NCI-H524 treated with DMSO at 0.1 percent for 48 hours (cell line): ENCODE measurements around the gene ADCY2.
A peak's percentile ranks its signal among the peaks of the same experiment; 100 is the strongest.

Experiments used
- DNase-seq: peaks from one replicate; lab custom pipeline; 2025; lab: John Stamatoyannopoulos, UW

ADCY2 gene

DNA sequence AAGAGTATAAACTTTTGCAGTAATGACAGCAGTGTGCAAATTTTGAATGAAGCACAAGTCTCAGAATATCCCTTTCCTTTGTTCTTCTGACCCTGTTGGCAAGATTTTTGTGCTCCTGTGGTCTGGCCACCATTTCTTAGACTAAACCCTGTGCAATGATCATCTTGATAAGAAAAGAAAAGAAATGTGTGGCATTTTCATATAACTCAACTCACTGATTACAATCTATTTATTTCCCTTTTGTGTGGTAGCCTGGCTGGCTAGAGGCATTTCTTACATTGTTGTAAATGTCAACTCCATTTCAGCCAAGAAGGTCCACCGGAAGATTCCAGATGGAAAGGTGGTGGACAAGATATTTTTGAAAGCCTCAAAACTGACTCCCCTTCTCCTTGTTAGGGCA is 41.9 kb downstream of the ADCY2 start:
- DNase-seq = no peak

DNA sequence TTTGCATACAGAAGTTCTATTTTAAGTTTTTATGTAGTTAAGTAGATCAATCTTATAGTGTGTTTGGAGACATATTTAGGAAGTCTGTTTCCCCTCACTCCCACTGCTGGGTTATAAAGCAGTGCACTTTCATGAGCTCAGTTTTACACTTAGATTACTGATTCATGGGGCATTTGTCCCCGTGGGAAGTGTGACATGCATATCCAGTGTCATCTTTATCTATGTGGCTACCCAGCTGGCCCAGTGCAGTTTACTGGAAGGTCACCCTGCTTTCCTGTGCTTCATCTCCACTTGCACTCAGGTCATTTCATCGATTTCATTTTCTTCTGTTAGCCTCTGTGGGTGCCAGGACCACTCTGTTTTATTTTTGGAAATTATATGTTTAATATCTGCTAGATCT is 49.1 kb downstream of the ADCY2 start:
- DNase-seq = no peak

DNA sequence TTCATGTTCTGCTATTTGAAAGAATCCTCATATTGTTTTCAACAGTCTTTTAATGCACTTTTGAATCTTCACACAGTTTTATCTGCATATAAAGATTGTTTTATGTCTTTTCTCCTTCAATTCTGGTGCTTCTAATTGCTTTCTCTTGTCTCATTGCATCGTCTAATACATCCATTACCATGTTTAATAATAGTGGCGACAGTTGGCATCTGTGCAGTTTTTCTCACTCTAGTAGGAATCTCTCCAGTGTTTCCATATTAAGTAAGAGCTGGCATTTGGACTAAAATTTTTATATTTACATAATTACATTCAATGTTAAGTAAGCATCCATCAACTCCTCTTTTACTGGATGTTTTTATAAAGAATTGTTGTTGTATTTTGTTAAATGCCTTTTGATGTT is 49.9 kb downstream of the ADCY2 start:
- DNase-seq = no peak

DNA sequence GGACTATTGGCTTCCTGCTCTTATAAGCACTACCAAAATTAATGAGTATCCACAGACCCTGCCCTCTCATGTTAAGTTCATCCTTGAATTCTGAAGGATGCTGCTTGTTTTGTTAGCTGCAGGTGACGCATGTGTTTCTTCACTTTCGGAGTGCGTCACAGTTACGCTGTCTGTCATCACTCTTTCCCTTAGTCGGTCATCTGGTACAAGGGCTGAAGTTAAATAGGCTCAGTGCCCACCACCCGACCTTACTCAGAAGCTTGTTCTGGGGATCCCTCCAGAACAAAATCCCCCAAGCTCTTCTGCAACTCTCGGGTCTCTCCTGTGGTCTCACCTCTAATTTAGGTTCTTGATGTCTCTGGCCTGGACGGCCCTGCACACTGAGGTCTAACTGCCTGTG is 51.0 kb downstream of the ADCY2 start:
- no peak for DNase-seq

DNA sequence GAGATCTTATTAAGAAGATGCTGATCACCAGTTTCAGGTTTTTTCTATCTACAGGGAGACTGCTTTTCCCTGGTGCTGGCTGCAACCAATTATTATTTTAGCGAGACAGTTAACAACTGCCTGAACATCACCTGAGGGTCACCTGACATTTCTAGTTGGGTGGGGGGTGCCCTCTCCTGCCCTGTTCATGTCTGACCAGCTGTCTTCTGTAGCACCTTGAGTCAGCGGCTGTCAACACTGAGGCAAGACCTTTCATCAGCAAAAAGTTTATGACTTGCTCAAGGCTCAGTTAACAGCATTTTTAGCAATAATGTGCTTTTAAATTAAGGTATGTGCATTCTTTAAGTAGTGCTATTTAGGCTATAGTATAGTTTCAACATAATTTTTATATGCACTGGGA is 58.0 kb downstream of the ADCY2 start:
- no peak for DNase-seq

DNA sequence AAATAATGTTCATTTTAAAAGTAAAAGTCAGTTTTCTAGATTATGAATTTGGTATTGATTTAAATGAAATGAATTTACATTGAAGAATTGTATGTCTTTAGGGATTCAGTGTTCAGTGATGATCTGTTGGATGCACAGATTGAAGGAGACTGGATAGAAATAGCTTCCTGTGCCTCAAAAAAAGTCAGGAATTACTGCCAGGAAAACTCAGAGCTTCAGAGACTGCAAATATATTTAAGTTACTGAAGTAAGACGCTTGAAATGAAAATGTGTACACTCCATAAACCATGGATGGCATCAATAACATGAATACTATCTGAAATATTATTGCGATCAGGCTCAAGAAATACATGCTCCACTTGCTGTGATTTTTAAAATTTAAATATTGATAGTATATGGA is 60.3 kb downstream of the ADCY2 start:
- no peak for DNase-seq

DNA sequence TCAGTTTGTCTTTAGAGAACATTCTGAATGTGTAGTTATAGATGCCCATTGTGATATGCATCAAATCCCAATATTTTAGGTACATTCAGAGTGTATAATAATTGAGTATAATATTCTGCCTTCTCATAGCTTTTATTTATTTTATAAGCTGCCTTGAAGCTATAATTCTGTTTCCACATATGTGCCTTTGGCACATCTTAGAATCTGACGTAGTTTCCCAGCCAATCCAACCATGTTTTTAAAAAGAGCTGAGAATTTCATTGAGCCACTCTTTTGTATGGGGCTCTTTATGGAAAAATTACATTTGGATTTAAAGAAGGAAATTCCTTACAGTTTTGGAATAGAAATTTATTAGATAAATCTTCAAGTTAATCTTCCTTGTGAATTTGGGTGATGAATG is 65.4 kb downstream of the ADCY2 start:
- no peak for DNase-seq

DNA sequence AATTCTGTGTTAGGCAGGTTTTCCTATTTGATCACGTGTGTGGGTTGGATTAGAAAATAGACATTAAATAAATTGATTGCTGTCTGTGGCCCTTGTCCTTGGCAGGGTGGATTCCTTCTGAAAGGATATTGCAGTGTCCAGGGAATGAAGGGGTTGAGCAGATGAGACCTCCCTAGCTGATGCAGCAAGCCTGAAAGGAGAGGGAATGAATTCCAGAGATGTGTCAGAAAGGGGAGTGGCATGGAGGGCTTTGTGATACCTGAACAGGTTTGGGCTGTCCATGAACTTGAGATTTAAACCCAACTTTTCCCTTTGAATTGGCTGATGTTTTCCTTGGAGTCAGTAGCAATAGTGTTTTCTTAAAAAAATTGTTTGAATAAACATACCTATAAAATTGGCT is 66.8 kb downstream of the ADCY2 start:
- no peak for DNase-seq

DNA sequence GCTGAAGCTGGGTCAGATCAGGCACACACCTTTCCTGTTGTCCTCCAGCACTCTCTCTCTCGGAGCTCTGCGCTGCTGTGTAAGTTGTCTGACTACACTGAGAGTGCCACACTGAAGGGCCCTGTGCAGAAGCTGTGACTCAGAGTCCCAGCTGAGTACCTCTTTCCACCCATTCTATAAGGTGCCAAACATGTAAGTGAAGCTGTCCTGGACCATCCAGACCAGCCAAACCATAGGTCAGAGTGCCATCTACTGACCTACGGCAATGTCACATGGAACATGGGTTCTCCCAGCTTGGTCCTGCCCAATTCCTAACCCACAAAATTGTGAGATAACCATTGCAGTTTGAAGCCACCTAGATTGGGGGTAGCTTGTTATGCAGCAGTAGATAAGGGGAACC is 68.2 kb downstream of the ADCY2 start:
- DNase-seq = no peak

DNA sequence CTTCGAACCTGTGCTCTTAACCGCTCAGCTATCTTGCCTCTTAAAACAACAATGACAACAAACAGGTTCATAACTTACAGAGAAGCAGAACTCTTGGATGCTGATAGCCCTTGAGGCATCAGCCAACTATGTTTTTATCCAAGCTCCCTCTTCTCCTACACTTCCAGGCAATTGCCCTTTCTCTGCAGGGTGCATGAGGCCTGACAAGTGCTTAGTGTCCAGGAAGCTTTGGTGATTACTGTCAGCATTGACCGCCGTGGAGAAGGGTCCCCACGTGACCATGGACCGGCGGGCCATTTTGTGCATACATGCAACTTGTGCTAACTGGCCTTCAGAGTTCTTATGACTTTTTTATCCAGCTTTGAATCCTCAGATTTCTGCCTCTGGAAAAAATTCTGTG is 71.2 kb downstream of the ADCY2 start:
- DNase-seq = no peak

DNA sequence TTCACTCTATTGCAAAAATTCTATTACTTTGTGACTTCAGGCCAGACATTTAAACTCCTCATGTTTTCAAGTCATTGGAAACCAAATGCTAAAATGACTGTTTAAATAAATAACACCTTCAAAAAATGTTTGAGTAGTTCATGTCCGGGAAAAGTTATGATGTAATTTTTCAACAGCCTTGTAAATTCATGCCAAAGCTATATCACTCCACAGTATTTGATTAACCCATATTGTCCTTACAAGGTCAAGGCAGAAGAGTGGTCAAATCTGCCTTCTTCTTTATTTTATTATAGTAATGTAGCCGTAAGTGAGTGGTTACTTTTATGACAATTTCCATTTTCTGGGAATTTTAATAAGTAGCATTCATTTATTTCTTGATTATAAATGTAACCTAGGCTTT is 72.8 kb downstream of the ADCY2 start:
- no peak for DNase-seq

DNA sequence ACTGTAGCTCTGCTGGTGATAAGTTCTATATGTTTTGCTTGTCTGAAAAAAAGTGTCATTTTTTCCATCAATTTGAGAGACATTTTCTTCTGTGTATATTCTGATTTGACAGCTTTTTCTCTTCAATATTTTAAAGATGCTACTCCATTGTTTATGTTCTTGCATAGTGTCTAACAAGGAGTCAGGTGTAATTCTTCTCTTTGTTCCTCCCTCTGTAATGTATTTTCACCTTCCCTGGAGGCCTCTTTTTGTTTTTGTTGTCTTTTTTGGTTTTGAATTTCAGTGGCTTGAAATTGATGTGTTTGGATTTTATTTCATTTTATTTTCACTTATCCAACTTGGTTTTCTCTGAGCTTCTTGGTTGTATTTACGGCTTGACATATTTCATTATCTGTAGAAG is 75.8 kb downstream of the ADCY2 start:
- no peak for DNase-seq

DNA sequence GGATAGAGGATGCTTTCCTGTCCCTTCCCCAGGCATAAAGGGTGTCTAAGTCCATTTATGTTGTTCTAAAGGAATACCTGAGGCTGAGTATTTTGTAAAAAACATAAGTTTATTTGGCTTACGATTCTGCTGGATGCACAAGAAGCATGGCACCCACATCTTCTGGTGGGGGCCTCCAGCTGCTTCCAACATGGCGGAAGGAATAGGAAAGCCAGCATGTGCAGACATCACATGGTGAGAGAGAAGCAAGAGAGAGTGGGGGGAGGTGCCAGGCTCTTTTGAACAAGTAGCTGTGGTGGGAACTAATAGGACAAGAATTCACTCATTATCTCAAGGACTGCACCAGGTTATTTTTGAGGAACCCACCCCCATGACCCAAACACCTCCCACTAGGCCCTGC is 77.2 kb downstream of the ADCY2 start:
- DNase-seq = no peak

DNA sequence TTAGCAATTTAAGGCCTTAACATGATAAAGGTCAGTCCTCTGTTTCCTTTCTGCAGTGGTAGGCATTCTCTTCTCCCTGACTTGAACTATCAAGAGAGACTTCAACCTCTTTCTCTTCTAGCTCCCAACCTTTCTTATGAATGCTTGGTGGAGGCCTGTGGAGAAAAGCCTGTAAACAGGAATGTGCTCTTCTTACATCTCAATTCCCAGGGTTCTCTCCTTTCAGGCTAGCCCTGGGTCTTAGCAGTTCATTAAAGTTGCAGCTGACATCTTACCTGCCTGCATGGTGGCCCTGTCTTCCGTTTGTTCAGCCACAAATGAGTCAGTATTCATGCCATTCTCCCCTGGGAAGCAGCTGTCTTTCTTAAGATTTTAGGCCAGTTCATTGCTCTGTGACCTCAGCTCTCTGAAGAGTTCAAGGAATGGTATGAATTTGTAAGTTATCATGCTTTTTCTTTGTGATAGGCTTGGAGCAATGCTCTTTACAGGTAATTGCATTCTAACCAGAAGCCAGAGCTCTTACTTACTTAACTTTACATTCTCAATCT is 77.8 kb downstream of the ADCY2 start:
- no peak for DNase-seq

DNA sequence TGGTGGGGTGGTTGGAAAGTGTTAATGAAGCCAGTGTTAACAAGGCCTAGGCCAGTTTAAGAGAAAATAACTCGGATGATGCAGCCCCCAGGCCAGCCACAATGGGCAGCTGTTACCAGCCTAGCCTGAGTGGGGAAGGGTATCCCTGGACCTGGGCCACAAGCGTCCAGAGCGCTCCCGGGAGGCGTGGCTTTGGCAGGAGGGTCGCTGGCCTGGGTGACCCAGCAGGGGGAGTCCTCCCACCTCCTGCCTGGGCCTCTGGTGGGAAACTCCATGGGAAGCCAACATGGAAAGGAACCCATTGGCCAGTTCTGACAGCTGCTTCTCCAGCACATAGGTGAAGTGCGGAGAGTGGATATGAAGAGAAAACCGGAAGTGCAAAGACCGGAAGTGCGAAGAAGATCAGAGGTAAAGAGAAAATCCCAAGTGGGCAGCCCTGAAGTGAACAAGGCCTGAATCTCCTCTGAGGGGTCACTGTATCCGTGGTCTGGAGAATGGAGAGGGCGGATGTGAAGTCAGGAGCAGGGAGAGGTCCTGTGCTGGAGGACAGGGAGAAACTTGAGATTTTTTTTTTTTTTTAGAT is 79.0 kb downstream of the ADCY2 start:
- no peak for DNase-seq

DNA sequence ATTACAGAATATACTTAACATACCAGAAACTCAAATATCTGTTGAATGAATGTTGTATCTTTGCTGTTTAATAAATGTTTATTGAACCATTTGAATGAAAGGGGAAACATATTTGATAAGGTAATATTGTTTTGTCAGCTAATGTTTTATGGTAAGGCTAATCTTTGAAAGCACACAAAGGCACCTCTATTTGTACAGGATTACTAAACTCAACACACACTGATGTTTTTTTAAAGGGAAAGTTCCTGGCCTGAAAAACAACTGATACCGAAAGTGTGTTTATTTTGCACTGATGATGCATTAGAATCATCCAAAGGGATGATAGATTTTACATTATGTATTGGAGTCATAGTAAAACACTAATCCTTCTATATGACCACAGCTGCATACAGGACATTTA is 82.5 kb downstream of the ADCY2 start:
- no peak for DNase-seq

DNA sequence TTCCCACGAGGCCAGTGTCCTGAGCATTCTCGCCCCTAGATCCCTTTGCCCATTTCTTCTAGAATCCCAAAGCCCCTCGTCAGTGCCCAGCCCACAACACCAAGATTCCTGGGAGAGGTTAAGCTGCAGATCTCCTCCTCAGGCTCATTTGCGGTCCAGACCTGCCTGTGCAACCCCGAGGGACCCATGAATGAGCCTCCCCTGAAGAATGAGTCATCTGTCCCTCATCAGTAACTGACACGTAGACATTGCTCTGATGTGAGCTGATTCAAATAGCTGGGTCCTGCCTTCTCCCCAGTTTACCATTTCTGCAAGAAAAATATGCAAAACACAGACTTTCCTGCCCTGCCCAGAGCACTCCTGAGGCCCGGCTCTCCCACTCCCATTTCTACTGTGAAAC is 92.8 kb downstream of the ADCY2 start:
- DNase-seq = no peak

DNA sequence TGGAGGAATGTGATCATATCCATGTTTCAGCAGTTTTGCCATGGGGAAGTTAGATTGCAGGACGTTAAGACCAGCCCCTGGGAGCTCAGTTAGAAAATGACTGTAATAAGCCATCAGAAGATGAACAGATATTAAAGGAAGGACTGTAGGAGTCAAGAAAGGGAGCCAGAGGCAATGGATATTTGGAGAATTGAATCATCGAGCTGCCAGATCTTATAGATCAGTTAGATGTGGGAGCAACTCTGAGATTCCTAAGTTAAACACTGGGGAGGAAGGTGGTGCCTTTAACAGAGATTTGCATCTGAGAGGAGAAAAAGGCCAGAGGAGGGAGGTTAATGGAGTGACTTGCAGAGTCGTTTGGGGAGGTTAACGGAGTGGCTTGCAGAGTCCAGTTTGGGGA is 96.4 kb downstream of the ADCY2 start:
- no peak for DNase-seq

DNA sequence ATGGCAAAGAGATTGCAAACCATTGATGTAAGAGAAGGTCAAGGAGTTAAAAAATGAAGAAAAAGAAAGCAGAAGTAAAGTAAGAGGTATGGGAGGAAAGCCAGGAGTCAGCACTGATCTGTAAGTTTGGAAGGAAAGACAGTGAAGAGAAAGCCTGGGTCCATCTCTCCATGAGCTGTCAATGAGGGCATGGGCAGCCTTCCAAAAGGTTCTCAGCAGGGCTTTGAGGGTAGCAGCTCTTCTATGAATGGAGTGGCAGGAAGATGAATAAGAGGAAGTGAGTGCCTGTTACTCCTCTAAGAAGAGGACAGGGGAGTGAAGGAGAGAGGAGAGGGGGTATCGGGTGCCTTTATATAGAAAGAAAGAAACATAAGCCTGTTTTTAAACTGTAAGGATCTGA is 97.1 kb downstream of the ADCY2 start:
- DNase-seq = no peak

DNA sequence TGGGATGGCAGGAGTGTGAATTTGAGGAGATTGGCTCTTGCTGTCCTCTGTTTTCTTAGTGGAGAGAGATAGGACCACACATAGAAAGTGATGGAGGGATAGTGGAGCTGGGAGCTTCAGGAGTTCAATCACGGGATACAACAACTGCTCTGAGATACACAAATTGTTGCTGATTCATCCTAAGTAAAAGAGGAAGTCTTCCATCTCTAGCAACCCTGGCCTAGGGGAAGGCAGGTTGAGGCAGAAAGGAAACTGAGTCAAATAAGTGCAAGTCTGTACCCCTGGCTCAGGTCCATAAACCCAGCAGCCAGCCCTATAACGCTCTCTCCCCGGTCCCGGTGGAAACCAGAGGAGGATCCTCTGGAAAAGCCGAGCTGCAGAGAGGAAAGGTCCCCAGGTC is 97.7 kb downstream of the ADCY2 start:
- DNase-seq = no peak

DNA sequence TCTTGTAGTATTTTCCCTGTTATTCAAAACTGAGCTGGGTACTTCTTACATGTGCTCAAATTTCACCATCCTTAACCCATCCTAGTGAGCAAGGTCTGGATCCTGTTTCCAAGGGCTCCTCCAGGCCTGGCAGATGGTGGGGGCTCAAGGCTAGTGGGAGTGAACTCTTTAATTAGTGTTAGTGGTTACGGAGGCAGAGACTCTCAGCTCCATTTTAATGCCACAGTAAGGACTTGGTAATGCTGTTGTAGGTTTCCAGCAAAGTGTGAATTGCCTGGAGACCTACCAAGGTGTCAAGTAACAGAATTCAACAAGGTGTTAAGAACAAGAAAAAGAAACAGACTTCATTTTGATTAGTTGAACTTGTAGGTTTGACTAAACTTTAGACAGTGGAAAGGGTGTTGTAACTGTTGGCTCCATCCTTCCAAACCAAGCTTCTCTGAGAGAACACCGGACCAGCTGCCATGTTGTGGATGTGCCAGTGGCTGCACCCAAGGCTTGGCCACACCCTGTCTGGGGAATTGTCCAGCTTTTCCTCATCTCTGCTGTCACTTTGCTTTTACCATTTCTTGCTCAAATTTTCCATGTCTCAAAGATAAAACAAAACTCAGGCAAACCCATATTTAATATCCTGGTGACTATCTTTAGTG is 98.7 kb downstream of the ADCY2 start:
- DNase-seq = peak; percentile 96

DNA sequence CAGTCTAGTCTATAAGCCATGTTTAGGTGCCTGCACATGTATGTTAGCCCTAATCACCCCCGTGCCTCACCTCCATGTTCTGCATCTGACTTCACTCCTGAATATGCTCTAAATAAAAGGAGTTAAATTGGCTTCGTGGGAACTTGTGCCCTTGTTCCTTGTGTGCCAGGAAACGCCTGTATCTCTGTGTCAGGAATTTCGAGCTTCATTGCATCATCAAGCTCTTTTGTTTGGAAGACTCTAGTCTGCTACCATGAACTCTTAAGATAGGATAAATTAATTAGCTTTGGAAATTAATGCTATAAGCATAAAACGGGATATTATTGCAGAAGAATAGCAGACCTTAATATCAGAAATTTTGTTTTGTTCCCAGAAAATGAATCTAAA is 99.2 kb downstream of the ADCY2 start:
- DNase-seq = no peak

DNA sequence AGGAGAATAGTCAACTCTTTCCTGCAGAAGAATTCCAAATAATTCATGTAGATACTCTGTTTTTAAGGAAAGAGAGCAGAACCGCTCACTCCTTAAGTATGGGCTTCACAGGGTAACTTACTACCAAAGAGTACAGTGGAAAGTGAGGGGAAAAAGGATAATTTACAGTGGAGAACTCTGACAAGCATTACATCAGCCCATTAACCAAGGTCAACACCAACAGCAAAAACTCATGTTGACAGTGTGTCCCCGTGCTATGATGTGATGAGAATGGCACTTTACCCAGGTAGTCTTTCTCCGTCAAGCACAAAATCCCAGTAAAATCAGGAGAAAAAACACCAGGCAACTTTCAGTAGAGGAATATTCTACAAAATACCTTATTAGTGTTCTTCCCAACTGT is 104.3 kb downstream of the ADCY2 start:
- no peak for DNase-seq

DNA sequence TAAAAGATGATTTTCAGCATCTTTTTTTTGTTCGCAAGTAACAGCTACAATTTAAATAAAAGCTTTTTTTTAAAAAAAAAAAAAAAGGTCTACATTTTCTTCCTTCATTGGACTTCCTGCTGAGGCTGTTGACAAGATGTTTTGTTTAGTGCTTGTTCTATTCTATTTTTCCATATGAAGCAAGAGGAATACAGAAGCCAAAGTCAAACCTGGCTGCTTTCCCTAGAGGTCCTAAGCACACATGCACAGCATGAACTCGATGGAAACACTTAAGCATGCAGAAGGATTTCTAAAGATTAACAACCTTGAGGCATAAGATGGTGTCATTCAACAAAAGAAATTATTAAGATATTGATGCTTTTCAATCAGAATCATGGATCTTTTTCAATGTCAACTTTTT is 105.1 kb downstream of the ADCY2 start:
- DNase-seq = no peak
